IMR-90 (cell line): ENCODE measurements around the gene PIH1D1. TPM values are rescaled to one million over a fixed set of nuclear protein-coding genes. Genes with fewer than 3 reads are reported as not detected.

Experiments used
- ATAC-seq: fragments of 200-7000 bp; cut with Tn5 transposase; 2 replicates; pipeline ENCODE4 v1.9.1; 2020; ENCODE audit warnings: low read depth, mild to moderate bottlenecking, moderate library complexity
- BruUV-seq: library from RNA; stranded (reverse); fragments of 400-500 nt; replicated peaks from 2 replicates; lab custom pipeline; 2021; lab: Mats Ljungman, UMichigan
- CTCF ChIA-PET: fragments of 300-600 bp; formaldehyde crosslinking; extraction: SDS; loops from one replicate; lab custom pipeline; 2021; ENCODE audit warnings: antibody characterized with exemption; lab: Yijun Ruan, JAX
- POLR2A ChIA-PET: fragments of 300-600 bp; sonication (Branson Sonifier 250); formaldehyde crosslinking; loops from one replicate; lab custom pipeline; 2022; ENCODE audit warnings: antibody characterized with exemption; ENCODE audit not compliant: unreplicated experiment; lab: Charles Lee
- DNase-seq: peaks from one replicate; pipeline ENCODE4 v3.0.0; 2013
- H2AFZ ChIP-seq: replicated peaks from 2 replicates; pipeline ENCODE3; 2013; ENCODE audit warnings: low read length, mild to moderate bottlenecking; ENCODE audit not compliant: poor library complexity
- H2AK5ac ChIP-seq: 2 replicates; pipeline ENCODE4 v1.6.1; 2013; ENCODE audit warnings: low read depth, low read length, inconsistent platforms
- H2AK9ac ChIP-seq: replicated peaks from 2 replicates; pipeline ENCODE3; 2013; ENCODE audit warnings: mild to moderate bottlenecking, low read depth, low read length, moderate library complexity; ENCODE audit not compliant: poor library complexity
- H2BK120ac ChIP-seq: 2 replicates; pipeline ENCODE4 v1.6.1; 2013; ENCODE audit warnings: low read depth, low read length, inconsistent platforms
- H2BK15ac ChIP-seq: 3 replicates; pipeline ENCODE4 v1.6.1; 2013; ENCODE audit warnings: low read depth, low read length, inconsistent platforms
- H2BK20ac ChIP-seq: 2 replicates; pipeline ENCODE4 v1.6.1; 2013; ENCODE audit warnings: low read depth, mild to moderate bottlenecking, inconsistent platforms, low read length, moderate library complexity
- H2BK5ac ChIP-seq: 2 replicates; pipeline ENCODE4 v1.6.1; 2013; ENCODE audit warnings: mild to moderate bottlenecking, low read depth, low read length, inconsistent platforms; ENCODE audit not compliant: poor library complexity, severe bottlenecking
- H3K14ac ChIP-seq: replicated peaks from 2 replicates; pipeline ENCODE4 v1.6.1; 2013; ENCODE audit warnings: low read depth, low read length, inconsistent platforms
- H3K18ac ChIP-seq: 2 replicates; pipeline ENCODE4 v1.6.1; 2013; ENCODE audit warnings: low read depth, low read length, control low read depth
- H3K23ac ChIP-seq: 2 replicates; pipeline ENCODE4 v1.6.1; 2013; ENCODE audit warnings: low read depth, low read length, inconsistent platforms
- H3K27ac ChIP-seq: 2 replicates; pipeline ENCODE4 v1.5.1; 2013; ENCODE audit warnings: mild to moderate bottlenecking, control low read depth, low read length; ENCODE audit not compliant: insufficient read depth
- H3K27me3 ChIP-seq: 2 replicates; pipeline ENCODE4 v1.6.1; 2013; ENCODE audit warnings: low read length; ENCODE audit not compliant: control insufficient read depth, insufficient read depth
- H3K36me3 ChIP-seq: 2 replicates; pipeline ENCODE4 v1.6.1; 2013; ENCODE audit warnings: low read length, mixed read lengths; ENCODE audit not compliant: control insufficient read depth, insufficient read depth
- H3K4ac ChIP-seq: 2 replicates; pipeline ENCODE4 v1.6.1; 2013; ENCODE audit warnings: low read depth, low read length, inconsistent platforms
- H3K4me1 ChIP-seq: 2 replicates; pipeline ENCODE4 v1.6.1; 2013; ENCODE audit warnings: low read length, mixed read lengths; ENCODE audit not compliant: control insufficient read depth, insufficient read depth
- H3K4me2 ChIP-seq: 2 replicates; pipeline ENCODE4 v1.6.1; 2013; ENCODE audit warnings: low read depth, mild to moderate bottlenecking, control low read depth, low read length, moderate library complexity
- H3K4me3 ChIP-seq: 2 replicates; pipeline ENCODE4 v1.5.1; 2013; ENCODE audit warnings: low read depth, mild to moderate bottlenecking, control low read depth, low read length, moderate library complexity; ENCODE audit not compliant: insufficient read depth
- H3K56ac ChIP-seq: 2 replicates; pipeline ENCODE4 v1.6.1; 2013; ENCODE audit warnings: low read length, inconsistent platforms; ENCODE audit not compliant: insufficient read depth; ENCODE audit errors: extremely low read depth
- H3K79me1 ChIP-seq, 2 experiments: 2 replicates each; pipeline ENCODE4 v1.6.1; 2013; ENCODE audit warnings: low read length in 2 of 2, inconsistent platforms in 1 of 2, low read depth in 1 of 2
- H3K9ac ChIP-seq: 2 replicates; pipeline ENCODE4 v1.6.1; 2013; ENCODE audit warnings: low read depth, low read length, control low read depth
- H3K9me1 ChIP-seq: 2 replicates; pipeline ENCODE4 v1.6.1; 2013; ENCODE audit warnings: low read length, inconsistent platforms; ENCODE audit not compliant: insufficient read depth
- H3K9me3 ChIP-seq: 2 replicates; pipeline ENCODE4 v1.6.1; 2013; ENCODE audit warnings: low read length; ENCODE audit not compliant: control insufficient read depth, insufficient read depth
- H4K20me1 ChIP-seq: 2 replicates; pipeline ENCODE4 v1.6.1; 2013; ENCODE audit warnings: low read length, inconsistent platforms; ENCODE audit not compliant: insufficient read depth
- H4K5ac ChIP-seq: 2 replicates; pipeline ENCODE4 v1.6.1; 2013; ENCODE audit warnings: mild to moderate bottlenecking, low read depth, low read length, control low read depth
- H4K8ac ChIP-seq, 2 experiments: 2 replicates each; pipeline ENCODE4 v1.6.1; 2013; ENCODE audit warnings: low read depth in 2 of 2, low read length in 2 of 2, control low read depth in 1 of 2, inconsistent platforms in 1 of 2
- H4K91ac ChIP-seq: 2 replicates; pipeline ENCODE4 v1.6.1; 2013; ENCODE audit warnings: low read depth, low read length, inconsistent platforms; ENCODE audit not compliant: insufficient read depth
- BHLHE40 ChIP-seq: fragments of 150-350 bp; IDR thresholded peaks from 2 replicates; pipeline ENCODE4 v1.6.1; 2016; ENCODE audit warnings: mild to moderate bottlenecking, low read depth, low read length
- CEBPB ChIP-seq: IDR thresholded peaks from 2 replicates; pipeline ENCODE4 v1.6.1; 2012; ENCODE audit warnings: low read depth, low read length, improper control_type of control experiment
- CHD1 ChIP-seq: IDR thresholded peaks from 2 replicates; pipeline ENCODE4 v1.6.1; 2012; ENCODE audit warnings: low read depth, low read length, improper control_type of control experiment
- CTCF ChIP-seq: conservative IDR thresholded peaks from 2 replicates; pipeline ENCODE4 v1.5.1; 2012; ENCODE audit warnings: mild to moderate bottlenecking, low read depth, low read length, improper control_type of control experiment
- ELK1 ChIP-seq: fragments of 150-350 bp; IDR thresholded peaks from 2 replicates; pipeline ENCODE4 v1.6.1; 2016; ENCODE audit warnings: low read depth, mild to moderate bottlenecking, low read length, moderate library complexity, borderline replicate concordance
- FOS ChIP-seq: fragments of 150-350 bp; IDR thresholded peaks from 2 replicates; pipeline ENCODE4 v1.6.1; 2016; ENCODE audit warnings: low read depth, low read length
- MAFK ChIP-seq: IDR thresholded peaks from 2 replicates; pipeline ENCODE4 v1.6.1; 2012; ENCODE audit warnings: low read depth, low read length, improper control_type of control experiment
- MAZ ChIP-seq: IDR thresholded peaks from 2 replicates; pipeline ENCODE4 v1.6.1; 2012; ENCODE audit warnings: low read depth, mild to moderate bottlenecking, low read length, improper control_type of control experiment, moderate library complexity, borderline replicate concordance
- MXI1 ChIP-seq: IDR thresholded peaks from 2 replicates; pipeline ENCODE4 v1.6.1; 2012; ENCODE audit warnings: low read depth, mild to moderate bottlenecking, low read length, moderate library complexity, borderline replicate concordance
- NFE2L2 ChIP-seq: fragments of 150-350 bp; IDR thresholded peaks from 2 replicates; pipeline ENCODE4 v1.6.1; 2016; ENCODE audit warnings: low read depth, mild to moderate bottlenecking, low read length
- POLR2A ChIP-seq: IDR thresholded peaks from 2 replicates; pipeline ENCODE4 v1.6.1; 2012; ENCODE audit warnings: mild to moderate bottlenecking, low read depth, low read length
- RAD21 ChIP-seq: IDR thresholded peaks from 2 replicates; pipeline ENCODE4 v1.6.1; 2012; ENCODE audit warnings: low read length, improper control_type of control experiment
- RFX5 ChIP-seq: IDR thresholded peaks from 2 replicates; pipeline ENCODE4 v1.8.0; 2012; ENCODE audit warnings: low read depth, mild to moderate bottlenecking, low read length, moderate library complexity
- SMC3 ChIP-seq: fragments of 150-350 bp; IDR thresholded peaks from 2 replicates; pipeline ENCODE4 v1.6.1; 2016; ENCODE audit warnings: low read depth, mild to moderate bottlenecking, antibody characterized with exemption, low read length, moderate library complexity
- USF2 ChIP-seq: fragments of 150-350 bp; IDR thresholded peaks from 2 replicates; pipeline ENCODE4 v1.6.1; 2017; ENCODE audit warnings: mild to moderate bottlenecking, antibody characterized with exemption, low read length, low read depth
- WGBS, 2 experiments: methylation state at CpG; one replicate each; pipeline versions ENCODE4 v1.1.5 to v1.1.7; 2013; ENCODE audit warnings: missing lambda C conversion rate in 2 of 2; ENCODE audit not compliant: insufficient read length in 1 of 2; ENCODE audit errors: extremely low coverage in 2 of 2; 5-methylcytosine and 5-hydroxymethylcytosine counted together
- dilution Hi-C: fragments of 300-500 bp; cut with HindIII; formaldehyde crosslinking; loops from one replicate; pipeline ENCODE4 v1.14.3; 2018; ENCODE audit warnings: low sequenced_read_pairs; ENCODE audit not compliant: unreplicated experiment
- in situ Hi-C: fragments of 300-500 bp; cut with MboI; formaldehyde crosslinking; loops from 3 replicates; pipeline ENCODE4 v1.14.3; 2019; ENCODE audit warnings: low sequenced_read_pairs, inconsistent platforms, mixed read lengths
- intact Hi-C: fragments of 100-400 bp; cut with micrococcal nuclease; formaldehyde crosslinking; loops from 2 replicates; pipeline ENCODE4 v1.10.0; 2022
- polyA plus RNA-seq, 3 experiments: library from polyadenylated mRNA; depleted of rRNA; stranded (reverse); fragments of >200 nt; gene quantifications; 2 replicates each; pipeline ENCODE4 v1.2.3, GENCODE V29; 2012; ENCODE audit warnings: low replicate concordance in 1 of 3
- total RNA-seq: library from RNA; depleted of rRNA; stranded (reverse); fragments of >200 nt; gene quantifications from 2 replicates; pipeline ENCODE4 v1.2.3, GENCODE V29; 2012

PIH1D1 gene
- total and polyA plus RNA-seq, 2 of the 4 experiments (the other 2 are of a cell fraction): 77.9 to 122 TPM

GRCh38 chr19:49417088-49417487 is 34.5 kb downstream of the PIH1D1 start:
- H3K4me2 ChIP-seq: no peak overlapping the region
- no peak overlapping the region for H4K5ac ChIP-seq
- H3K23ac ChIP-seq: no peak overlapping the region
- H3K4me3 ChIP-seq: no peak overlapping the region
- H2BK20ac ChIP-seq: no peak overlapping the region
- ChIA-PET CTCF (no interaction called here), POLR2A (no interaction called here)
- H3K36me3 ChIP-seq: no peaks in the 10 kb centered on the region
- in situ Hi-C loops: no loop called here
- no peak overlapping the region for H2AK5ac ChIP-seq
- H3K4ac ChIP-seq: no peak overlapping the region
- H3K27ac ChIP-seq: no peak overlapping the region
- no peak overlapping the region for H3K56ac ChIP-seq
- H2BK5ac ChIP-seq: no peak overlapping the region
- no peak overlapping the region for H2AFZ ChIP-seq
- WGBS, 2 experiments: 20% methylated on average over 1 of the region's 7 CpGs; no CpG with 5 or more reads in 1 of the 2 experiments
- no peak for DNase-seq
- no peaks in the 10 kb centered on the region; the same call in 1 of the 2 replicates for H3K4me1 ChIP-seq
- H3K9me3 ChIP-seq: no peaks in the 10 kb centered on the region
- no peak overlapping the region for H2BK120ac ChIP-seq
- no peaks in the 10 kb centered on the region for H4K20me1 ChIP-seq
- H3K79me1 ChIP-seq: no peaks in the 10 kb centered on the region
- no peak overlapping the region for H4K91ac ChIP-seq
- H3K27me3 ChIP-seq: peaks cover 80% of the 10 kb centered on the region
- dilution Hi-C loops: no loop called here
- no peak overlapping the region for H3K18ac ChIP-seq
- TF ChIP-seq USF2 (no peak), SMC3 (no peak), MAZ (no peak), MXI1 (no peak), BHLHE40 (no peak), FOS (no peak), POLR2A (no peak), NFE2L2 (no peak), RAD21 (no peak), RFX5 (no peak), CEBPB (no peak), MAFK (no peak), ELK1 (no peak), CTCF (no peak), CHD1 (no peak)
- no peaks in the 10 kb centered on the region for H3K9me1 ChIP-seq
- no peak overlapping the region for H3K9ac ChIP-seq
- H4K8ac ChIP-seq: no peak overlapping the region
- no peak overlapping the region for H2BK15ac ChIP-seq
- no peak overlapping the region for H2AK9ac ChIP-seq
- BruUV-seq: no TSS peak
- intact Hi-C loops: no loop called here
- no peak for ATAC-seq
- no peak overlapping the region for H3K14ac ChIP-seq
